GM19238 (cell line): ENCODE measurements around the gene ADAMTS5.

Experiments
- DNase-seq: peaks from one replicate; pipeline ENCODE4 v3.0.0; 2011; ENCODE audit warnings: low spot score; ENCODE audit not compliant: insufficient read length

Gene ADAMTS5

DNA sequence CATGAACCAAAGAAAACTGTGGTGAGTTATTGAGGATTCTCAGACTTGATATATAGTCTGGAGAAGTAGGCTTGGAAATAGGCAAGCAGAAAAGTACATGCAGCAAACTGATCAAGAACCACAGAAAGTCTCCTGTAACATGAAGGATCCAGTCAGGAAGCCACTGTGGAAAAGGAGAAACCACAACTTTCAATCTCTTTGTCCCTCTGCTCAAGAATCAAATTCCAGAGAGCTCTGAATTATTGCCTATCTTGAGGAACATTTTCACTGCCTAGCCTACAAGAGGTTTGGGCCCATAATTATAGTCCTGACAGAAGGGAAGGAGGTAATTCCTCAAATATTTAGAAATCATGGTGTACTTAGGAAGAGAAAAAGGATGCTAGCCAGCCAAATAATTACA lies 78.6 kb downstream of the ADAMTS5 start:
- no peak for DNase-seq

DNA sequence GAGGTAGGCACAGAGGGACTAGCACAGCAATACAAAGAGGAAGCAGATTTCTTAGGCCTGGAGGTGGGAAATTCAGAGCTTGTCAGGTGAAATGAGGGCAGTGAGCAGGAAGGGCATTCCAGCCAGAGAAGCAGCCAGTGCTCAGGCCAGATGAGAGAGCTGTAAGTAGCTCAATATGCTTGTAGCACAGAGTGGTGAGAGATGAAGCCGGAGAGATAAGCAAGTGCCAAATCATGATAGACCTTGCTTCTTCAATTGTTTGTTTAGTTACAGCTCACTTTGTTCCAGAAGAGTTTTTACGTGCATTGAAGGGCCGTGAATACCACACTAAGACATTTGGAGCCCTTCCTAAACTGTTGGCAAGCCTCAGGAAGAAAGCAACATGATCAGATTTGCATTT lies 79.6 kb downstream of the ADAMTS5 start:
- DNase-seq = no peak

- no peak for DNase-seq
Measured at GRCh38 chr21:26884436-26884835, 82.5 kb downstream of the ADAMTS5 start.

- no peak for DNase-seq
Measured at GRCh38 chr21:26883768-26884167, 83.1 kb downstream of the ADAMTS5 start.

DNA sequence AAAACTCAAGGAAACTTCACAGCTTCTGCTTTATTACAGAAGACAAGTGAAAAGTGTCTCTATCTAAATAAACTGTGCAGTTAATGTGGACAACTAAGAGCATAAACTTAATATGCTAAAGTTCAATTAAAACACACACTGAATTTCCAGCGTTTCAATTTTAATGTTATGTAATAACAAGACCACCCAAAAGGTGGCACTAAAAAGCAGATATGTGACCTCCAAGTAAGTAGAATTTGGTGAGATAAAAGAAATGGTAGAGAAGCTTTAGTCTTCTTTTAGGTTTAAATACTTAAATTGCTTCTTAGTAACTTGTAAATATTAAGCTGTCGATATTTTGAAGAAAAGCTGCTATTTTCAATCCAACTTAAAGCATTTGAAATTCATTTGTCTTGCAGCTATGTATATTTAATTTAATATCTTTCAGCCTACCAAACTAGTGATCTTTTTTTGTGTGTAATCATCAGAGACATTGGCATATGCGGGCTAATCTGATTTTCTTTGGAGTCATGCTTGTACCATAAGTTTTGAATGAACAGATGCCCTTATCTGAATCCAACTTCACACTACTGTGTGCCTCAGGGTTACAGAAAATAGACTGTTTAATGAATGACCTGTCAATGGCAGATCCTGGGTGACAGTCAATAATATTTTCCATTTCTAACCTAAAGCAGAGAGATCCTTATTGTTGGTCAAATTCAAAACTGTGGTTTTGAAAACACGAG lies 85.2 kb downstream of the ADAMTS5 start:
- DNase-seq = no peak

DNA sequence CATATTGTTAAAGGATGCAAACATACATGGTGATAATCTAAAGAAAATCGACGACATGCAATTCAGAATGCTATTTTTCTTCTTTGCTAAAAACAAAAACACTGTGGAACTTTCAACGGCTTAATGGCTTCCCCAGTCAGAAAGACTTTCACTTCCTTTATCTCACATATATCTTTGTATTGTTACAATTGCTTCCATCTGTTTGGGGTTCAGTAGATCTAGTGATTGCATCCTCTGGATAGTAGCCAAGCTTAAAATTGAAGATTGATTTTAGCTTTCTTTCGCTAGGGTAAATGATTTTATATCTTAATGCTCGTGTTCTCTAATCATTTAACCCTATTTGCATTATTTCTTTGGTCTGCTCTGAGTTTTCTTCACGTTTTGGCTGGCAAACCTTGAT lies 89.9 kb downstream of the ADAMTS5 start:
- DNase-seq = no peak

DNA sequence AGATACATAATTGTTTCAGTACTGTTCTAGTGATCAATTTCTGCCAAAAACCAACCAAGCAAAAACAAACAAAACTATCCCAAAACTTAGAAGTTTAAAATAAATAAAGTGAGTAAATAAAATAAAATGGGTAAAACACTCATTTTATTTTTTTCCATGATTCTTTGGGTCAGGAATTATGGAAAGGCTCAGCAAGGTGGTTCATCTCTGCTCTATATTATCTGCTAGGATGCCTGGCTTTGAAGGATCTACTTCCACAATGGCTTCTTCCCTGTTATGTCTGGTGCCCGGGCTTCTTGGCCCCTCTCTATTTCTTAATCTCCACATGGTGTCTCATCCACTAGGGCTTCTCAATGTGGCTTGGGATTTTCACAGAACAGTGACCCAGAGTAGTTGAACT lies 92.5 kb downstream of the ADAMTS5 start:
- DNase-seq = no peak
